GM15510 (cell line): Measurements from ENCODE around the gene RHBDL3.

Experiments used
- POLR2A ChIP-seq: IDR thresholded peaks from 3 replicates; pipeline ENCODE4 v1.6.1; 2011; ENCODE audit warnings: borderline replicate concordance; ENCODE audit not compliant: insufficient read length; ENCODE audit errors: extremely low read depth

The RHBDL3 gene

GRCh38 chr17:32302037-32302436 lies 36.4 kb downstream of the RHBDL3 start:
- no peak for TF ChIP-seq POLR2A

GRCh38 chr17:32302860-32303649 lies 37.4 kb downstream of the RHBDL3 start:
- TF ChIP-seq POLR2A = no peak

- TF ChIP-seq POLR2A = no peak
Measured at GRCh38 chr17:32303781-32304288, 38.2 kb downstream of the RHBDL3 start.

- TF ChIP-seq POLR2A = no peak
Measured at GRCh38 chr17:32305049-32305448, 39.4 kb downstream of the RHBDL3 start.

GRCh38 chr17:32307658-32308057 lies 42.0 kb downstream of the RHBDL3 start:
- TF ChIP-seq POLR2A = no peak

GRCh38 chr17:32311028-32311536 lies 45.5 kb downstream of the RHBDL3 start:
- TF ChIP-seq POLR2A = no peak

GRCh38 chr17:32314636-32315035 lies 49.0 kb downstream of the RHBDL3 start:
- TF ChIP-seq POLR2A = no peak

GRCh38 chr17:32315171-32315570 lies 49.5 kb downstream of the RHBDL3 start:
- no peak for TF ChIP-seq POLR2A

- no peak for TF ChIP-seq POLR2A
Measured at GRCh38 chr17:32317353-32317752, 51.7 kb downstream of the RHBDL3 start.

- no peak for TF ChIP-seq POLR2A
Measured at GRCh38 chr17:32318071-32318470, 52.4 kb downstream of the RHBDL3 start.

GRCh38 chr17:32319548-32319905 lies 53.9 kb downstream of the RHBDL3 start:
- no peak for TF ChIP-seq POLR2A

GRCh38 chr17:32320847-32321246 lies 55.2 kb downstream of the RHBDL3 start:
- TF ChIP-seq POLR2A = no peak

- TF ChIP-seq POLR2A = no peak
Measured at GRCh38 chr17:32323046-32323445, 57.4 kb downstream of the RHBDL3 start.

- TF ChIP-seq POLR2A = no peak
Measured at GRCh38 chr17:32323811-32324491, 58.3 kb downstream of the RHBDL3 start.

- no peak for TF ChIP-seq POLR2A
Measured at GRCh38 chr17:32327911-32328310, 62.3 kb downstream of the RHBDL3 start.

- TF ChIP-seq POLR2A = no peak
Measured at GRCh38 chr17:32330147-32330546, 64.5 kb downstream of the RHBDL3 start.
